Epithelial cell of prostate (primary cell): ENCODE measurements around the gene COPG1.

Source experiments
- DNase-seq: peaks from one replicate; pipeline ENCODE4 v3.0.0-alpha.2; 2011; ENCODE audit warnings: low read depth, low spot score
- H3K27ac ChIP-seq: fragments of 450-650 bp; 2 replicates; pipeline ENCODE4 v1.5.1; 2017; ENCODE audit warnings: mild to moderate bottlenecking

The COPG1 gene

DNA sequence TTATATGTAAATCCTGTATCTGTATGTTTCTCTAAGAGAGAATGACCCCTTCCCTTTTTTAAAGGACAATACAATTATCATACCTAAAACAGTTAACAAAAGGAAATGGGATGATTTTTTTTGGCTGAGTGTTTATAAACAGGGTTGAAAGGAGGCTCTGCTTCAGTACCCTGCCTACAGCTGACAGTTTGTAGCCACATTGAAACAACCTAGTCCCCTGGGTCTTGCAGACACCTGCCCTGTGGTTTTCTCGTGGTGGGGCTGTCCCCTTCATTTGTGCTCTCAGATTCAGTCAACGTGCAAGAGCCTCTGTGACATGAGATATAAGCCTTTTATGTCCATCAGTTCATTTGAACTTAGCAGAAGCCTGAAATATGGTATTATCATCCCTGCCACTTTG lies 27.0 kb downstream of the COPG1 start:
- DNase-seq: no peak
- no peak overlapping the region for H3K27ac ChIP-seq

DNA sequence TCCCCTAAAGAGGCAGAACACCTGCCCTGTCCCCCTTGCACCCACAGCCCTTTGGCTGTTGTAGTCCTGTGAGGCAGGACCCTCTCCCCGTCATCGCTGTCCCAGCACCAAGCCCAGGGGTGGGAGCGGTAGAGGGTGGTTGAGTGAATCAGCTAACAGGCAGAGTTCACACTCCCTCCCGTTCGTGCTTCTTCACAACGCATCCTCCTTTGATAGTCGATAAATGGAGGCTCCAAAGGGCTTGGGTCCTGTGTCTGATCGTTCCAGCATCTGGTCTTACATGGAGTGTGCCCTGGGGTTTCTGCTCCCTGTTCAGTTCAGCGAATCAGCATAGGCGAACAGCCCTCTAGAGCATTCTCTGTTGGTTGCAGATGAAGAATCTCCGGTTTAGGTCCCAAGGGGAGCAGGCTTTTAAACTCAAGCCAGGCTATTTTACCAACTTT lies 28.4 kb downstream of the COPG1 start:
- H3K27ac ChIP-seq: peak overlapping the region; percentile 54
- DNase-seq: no peak

DNA sequence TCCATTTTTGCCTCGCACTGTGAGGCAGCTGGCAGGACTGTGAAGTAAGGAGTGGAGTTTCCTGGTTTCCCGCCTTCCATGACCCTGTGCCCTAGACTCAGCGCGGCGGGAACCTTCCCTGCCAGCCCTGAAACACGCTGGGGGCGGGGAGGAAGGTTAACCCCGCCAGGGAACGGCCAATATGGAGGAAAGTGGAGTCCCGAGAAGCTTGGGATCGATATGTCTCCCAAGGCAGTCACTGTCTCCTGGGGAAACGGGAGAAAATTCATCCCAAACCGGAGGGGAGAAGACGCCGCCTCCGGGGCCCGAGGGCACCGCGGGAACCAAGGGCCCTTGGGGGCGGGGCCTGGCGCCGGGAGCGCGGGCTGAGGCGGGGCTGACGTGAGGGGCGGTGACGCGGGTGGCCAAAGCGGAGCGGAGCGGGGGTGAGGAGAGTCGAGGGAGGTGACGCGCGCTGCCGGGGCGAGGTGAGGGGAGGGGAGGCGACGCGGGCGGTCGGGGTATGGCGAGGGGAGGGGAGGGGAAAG lies 29.1 kb downstream of the COPG1 start, which contains the start of gene HMCES:
TSS of gene HMCES (plus strand) at position 432 of the 527 bp plus-strand sequence. CDS start 863 bp downstream, outside the sequence.
- H3K27ac ChIP-seq: peak within 1 kb of the TSS; percentile 54
- no peak for DNase-seq

DNA sequence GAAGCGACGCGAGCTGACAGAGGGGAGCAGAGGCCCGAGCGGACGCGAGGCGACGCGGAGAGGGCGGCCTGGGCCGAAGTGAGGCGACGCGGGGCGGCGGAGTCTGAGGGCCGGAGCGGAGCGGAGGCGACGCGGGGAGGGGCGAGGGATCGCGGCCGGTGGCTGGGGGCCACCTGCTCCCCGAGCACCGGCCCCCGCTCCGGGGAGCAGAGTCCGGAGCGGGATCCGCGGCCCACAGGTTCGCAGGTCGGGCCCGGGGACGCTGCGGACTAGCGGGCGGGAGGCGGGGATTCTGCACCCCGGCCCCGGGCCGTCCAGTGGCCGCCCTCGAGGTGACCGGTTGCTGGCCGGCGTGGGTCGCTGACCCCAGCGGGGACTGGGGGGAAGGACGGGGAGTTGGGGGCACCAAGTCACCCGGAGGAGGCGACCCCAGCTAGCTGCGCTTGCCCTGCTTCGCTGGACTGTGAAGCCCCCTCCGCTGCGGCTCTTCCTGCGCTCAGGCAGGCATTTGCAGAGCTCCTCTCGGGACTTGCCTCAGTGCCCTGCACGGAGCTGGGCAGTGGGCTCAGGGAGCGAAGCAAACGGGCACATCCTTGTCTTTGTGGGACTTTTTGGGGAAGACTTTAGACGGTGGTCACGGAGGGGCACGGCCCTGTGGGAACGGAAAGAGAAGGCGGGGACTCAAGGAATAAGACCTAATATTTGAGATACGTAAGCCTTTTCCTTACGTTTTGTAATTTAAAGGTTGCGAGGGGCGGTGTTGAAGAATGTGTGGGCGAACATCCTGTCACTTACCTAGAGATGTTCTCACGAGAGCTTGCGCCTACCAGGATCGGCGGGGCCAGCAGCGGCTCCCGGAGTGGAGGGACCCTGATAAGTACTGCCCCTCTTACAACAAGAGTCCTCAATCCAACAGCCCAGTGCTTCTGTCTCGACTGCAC lies 29.8 kb downstream of the COPG1 start:
- DNase-seq: no peak
- H3K27ac ChIP-seq: peak overlapping the region; percentile 54

DNA sequence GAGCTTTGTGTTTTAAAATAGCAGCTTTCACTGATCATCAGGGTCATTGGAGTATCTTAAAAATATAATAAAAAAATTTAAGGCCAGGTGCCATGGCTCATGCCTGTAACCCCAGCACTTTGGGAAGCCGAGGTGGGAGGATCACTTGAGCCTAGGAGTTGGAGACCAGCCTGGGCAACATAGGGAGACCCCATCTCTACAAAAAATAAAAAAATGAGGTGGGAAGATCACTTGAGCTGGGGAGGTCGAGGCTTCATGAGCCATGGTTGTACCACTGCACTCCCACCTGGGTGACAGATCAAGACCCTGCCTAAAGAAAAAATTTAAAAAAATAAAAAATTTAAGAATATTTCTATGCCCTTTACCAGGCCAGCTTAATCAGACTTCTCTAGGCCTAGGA lies 30.8 kb downstream of the COPG1 start:
- H3K27ac ChIP-seq: peak overlapping the region; percentile 54
- no peak for DNase-seq

- DNase-seq: no peak
- H3K27ac ChIP-seq: peak overlapping the region; percentile 54
Measured at GRCh38 chr3:129281726-129282125, 32.3 kb downstream of the COPG1 start.

GRCh38 chr3:129282727-129283327 lies 33.4 kb downstream of the COPG1 start:
- H3K27ac ChIP-seq: peak overlapping the region; percentile 54
- DNase-seq: no peak

- no peak for DNase-seq
- H3K27ac ChIP-seq: no peak overlapping the region
Measured at GRCh38 chr3:129286081-129286480, 36.7 kb downstream of the COPG1 start.

- no peak for DNase-seq
- no peak overlapping the region for H3K27ac ChIP-seq
Measured at GRCh38 chr3:129288446-129288845, 39.0 kb downstream of the COPG1 start.

- no peak for DNase-seq
- H3K27ac ChIP-seq: no peak overlapping the region
Measured at GRCh38 chr3:129289201-129289921, 40.0 kb downstream of the COPG1 start.

GRCh38 chr3:129291236-129291886 lies 42.0 kb downstream of the COPG1 start:
- no peak overlapping the region for H3K27ac ChIP-seq
- no peak for DNase-seq

DNA sequence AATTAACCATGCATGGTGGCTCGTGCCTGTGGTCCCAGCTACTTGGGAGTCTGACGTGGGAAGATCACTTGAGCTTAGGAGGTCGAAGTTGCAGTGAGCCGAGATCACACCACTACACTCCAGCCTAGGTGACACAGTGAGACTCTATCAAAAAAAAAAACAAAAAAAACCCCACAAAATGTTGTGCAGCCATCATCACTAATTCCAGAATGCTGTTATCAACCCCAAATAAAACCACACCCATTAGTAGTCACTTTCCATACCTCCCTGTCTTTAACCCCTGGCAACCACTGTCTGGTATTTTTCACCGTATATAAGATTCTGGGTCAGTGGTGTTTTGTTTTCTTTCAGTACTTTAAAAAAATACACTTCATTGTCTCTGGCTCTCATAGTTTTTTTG lies 45.9 kb downstream of the COPG1 start:
- DNase-seq: no peak
- no peak overlapping the region for H3K27ac ChIP-seq

- H3K27ac ChIP-seq: peak overlapping the region; percentile 78
- DNase-seq: no peak
Measured at GRCh38 chr3:129304146-129304961, 54.9 kb downstream of the COPG1 start.

- no peak for DNase-seq
- H3K27ac ChIP-seq: peak overlapping the region; percentile 78
Measured at GRCh38 chr3:129304962-129305222, 55.5 kb downstream of the COPG1 start.

DNA sequence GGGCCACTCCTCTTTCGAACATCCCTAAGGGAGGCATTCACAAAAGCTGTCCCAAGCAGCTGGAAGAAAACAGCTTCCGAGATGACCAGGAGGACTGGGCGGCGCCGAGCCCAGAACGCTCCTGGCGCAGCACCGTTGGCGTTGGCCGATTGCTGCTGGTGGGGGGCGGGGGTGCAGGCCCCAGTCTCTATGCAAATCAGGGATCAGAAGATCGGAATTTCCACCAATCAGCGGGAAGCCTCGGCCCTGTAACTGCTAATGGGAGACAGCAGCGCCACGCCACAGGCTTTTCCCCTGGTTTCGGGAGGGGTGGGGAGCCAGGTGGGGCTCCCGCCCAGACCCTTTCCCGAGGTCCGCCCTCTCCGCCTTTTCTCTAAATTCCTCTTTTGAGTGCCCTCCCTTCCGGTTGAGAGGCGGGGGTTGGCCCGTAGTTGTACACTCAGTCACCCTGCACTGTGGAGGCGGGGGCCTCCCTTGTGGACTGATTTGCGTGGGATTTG lies 56.2 kb downstream of the COPG1 start:
- H3K27ac ChIP-seq: peak overlapping the region; percentile 78
- DNase-seq: peak; percentile 82

GRCh38 chr3:129308636-129309035 lies 59.2 kb downstream of the COPG1 start:
- no peak for DNase-seq
- H3K27ac ChIP-seq: peak overlapping the region; percentile 87

DNA sequence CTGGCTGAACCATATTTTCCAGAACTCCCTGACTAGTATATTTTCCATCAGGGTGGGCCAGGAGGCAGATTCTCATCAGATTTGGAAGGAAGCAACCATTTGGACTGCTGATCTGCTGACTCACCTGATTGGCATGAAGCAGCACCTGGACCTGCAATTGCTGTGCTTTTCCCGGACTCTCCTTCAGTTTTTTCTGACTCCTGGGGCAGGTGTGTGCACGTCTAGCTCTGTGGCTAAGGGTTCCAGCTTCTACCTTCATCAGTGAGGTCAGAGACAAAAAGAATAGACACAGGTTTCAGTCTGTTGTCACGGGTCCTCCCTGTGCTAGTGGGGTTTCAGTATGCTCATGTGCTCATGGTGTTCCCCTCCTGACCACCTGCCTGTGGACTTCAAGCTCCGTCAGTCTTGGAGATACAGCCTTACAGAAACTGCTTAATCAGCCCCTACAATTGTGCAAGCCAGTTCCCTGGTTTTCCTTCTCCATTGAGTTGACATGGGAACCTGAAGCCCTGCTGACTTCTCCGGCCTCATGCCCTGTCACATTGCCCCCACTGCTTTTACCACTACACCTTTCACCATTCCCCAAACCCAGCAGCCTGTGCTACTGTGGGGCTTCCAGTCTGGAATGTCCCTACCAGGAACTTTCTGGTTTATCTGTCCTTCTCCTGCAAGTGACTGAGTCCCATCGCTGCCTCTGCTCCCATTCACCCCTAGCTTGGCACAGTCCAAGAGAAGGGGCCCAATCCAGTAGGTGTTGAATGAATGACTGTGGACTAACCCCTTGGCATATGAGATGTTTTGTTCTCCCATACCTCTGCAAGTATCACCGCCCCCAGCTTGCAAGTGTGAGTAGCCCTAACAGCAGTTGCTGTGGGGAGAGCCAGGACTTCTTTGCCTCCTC lies 61.0 kb downstream of the COPG1 start:
- peak; percentile 96 for DNase-seq
- H3K27ac ChIP-seq: peak overlapping the region; percentile 87
